GM03348 (cell line): ENCODE results near the gene GAB2.
A peak's percentile ranks its signal among the peaks of the same experiment; 100 is the strongest.

Source experiments
- DNase-seq: peaks from one replicate; pipeline ENCODE4 v3.0.0; 2012; ENCODE audit warnings: low spot score

GAB2 gene

DNA sequence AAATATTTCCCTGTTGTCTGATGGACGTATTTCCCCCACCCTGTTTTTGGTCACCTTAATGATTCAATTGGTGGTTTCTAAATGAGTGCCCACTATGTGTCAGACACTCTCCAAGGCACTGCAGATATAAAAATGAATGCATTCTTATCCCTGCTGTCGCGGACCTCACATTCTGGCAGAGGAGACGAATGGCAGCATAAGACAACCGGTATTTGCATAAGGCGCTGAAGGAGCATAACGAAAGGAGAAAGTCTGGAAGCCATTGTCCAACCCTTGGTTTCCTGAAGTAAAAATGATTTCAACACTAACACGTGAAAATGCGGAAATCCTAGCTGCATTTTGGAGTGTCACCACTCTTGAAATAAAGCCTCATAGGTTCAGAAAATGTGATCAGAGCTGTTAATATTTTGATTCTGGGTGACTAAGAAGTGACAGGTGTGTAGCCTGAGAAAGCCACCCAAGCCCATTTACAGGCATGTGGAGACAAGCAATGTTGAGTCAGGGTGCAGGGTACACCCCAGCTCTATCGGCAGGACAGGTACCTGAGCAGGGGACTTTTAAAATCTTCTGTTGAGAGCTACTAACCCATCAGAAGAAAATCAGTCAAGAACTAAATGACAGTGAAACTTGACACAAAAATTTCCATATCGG lies 10.1 kb upstream of the GAB2 start:
- no peak for DNase-seq

DNA sequence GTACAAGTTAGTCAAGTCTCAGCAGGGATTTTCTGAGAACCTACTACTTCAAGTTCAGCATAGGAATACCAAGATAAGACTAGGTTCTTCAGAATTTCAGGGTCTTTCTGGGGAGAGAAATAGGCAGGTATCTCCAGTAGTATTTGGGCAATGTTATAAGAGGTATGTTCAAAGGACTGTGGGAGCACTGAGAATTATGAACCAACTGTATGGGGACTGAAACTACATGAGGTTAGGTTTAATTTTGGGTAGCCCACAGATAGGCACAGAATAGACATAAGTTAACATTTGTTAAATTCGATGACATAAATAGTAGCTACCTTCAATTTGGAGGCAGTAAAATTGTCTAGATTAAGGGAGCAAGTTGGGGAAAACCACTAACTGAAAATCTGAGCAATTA lies 9.2 kb upstream of the GAB2 start:
- DNase-seq: no peak

DNA sequence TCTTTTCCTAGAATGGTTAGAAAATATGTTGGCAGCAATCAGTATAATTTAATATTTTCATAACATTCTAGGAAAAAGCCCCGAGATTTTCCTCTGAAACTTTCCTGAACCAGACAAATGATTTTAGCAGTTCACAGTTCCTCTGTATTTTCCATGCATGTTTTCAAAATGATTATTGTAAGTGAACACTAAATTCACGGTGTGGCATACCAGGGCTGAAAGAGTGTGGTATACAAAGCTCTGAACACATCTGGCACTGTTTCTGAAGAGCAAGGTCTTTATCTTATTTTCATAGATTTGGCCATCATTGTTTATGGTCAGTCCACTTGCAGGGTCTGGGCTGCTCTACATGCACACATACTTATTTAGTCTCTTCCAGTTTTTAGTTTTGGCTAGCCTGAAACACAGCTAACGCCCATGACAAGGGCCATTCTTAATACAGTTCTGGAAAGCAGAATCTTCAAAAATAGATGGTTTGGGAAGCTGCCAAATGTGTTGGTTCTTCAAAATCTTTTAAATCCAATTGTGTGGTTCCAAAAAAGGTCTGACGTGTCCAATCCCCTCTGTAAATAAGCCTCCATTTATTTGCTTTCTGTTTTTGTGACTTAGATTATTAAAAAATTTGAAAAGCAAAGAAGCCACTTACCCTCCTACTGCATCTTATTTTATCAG lies 7.9 kb upstream of the GAB2 start:
- DNase-seq: no peak

DNA sequence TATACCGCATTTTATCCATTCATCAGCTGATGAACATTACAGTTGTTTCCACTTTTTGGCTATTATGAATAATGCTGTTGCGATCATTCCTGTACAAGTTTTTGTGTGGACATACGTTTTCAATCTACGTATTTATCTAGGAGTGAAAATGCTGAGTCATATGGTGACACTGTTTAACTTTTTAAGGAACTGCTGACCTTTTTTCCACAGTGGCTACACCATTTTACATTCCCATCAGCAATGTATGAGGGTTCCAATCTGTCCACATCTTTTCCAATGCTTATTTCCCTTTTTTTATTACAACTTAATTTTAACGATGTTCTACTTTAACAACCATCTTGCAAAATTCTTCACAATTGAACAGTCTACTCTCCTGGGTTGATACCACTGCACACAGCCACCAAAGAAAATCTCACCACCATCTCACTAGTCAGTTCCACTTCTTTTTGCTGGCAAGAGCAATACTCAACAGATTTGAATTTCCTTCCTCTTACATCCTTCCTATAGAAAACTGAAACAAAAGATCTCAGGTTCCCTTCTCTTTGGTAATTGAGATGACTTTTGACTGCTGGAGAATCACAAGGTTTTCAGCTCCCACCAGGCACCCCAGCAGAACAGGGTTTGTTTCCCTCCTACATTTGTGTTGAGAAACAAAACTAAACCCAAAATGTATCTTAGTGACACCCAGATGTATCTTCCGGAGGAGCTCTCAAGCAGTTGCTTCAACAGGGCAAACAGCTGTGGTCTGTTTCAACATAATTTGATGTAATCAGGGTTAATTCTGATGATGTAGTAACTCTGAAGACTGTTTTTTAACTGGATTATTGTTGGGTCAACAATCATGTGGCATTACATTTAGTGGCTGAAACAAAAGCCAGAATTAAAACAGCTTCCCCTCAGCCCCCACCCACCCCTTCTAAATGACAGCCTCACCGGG lies 7.0 kb upstream of the GAB2 start:
- peak; percentile 16 for DNase-seq

DNA sequence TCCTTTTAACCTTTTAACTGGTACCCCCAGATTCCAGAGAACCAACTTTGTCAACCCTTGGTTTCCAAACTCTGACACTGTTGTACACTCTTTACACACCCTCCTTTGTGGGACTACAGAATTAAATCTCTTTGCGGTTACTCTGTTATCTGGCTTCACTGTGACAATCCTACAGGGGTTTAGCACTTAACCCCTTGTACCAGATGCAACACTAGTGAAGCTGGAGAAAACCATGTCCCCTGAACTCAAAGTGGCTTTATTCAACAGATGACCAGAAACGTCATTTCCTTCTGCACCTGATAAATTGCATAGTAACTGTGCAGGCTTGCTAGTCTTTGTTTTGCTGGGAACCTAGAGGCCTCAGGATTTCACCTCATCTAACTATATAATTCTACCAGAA lies 5.6 kb upstream of the GAB2 start:
- no peak for DNase-seq

DNA sequence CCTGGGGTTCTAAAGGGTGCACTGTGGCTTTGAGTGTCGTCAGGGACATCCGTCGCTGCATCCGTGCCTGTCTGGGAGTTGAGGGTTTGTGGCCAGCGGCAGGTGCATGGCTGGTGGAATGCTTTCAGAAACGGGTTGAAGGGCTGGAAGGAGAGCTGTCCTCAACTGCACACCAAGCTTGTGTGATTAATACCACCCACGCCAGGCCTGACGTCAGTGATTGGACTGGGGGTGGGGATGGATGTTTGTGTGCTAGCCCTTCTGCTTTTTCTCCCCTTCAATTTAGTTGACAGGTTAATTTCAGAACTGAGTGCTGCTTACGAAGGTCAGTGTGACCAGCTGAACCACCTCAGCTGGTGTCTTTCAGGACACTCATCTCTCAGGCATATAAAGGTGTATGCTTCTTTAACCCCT lies 3.2 kb upstream of the GAB2 start:
- DNase-seq: peak; percentile 46

DNA sequence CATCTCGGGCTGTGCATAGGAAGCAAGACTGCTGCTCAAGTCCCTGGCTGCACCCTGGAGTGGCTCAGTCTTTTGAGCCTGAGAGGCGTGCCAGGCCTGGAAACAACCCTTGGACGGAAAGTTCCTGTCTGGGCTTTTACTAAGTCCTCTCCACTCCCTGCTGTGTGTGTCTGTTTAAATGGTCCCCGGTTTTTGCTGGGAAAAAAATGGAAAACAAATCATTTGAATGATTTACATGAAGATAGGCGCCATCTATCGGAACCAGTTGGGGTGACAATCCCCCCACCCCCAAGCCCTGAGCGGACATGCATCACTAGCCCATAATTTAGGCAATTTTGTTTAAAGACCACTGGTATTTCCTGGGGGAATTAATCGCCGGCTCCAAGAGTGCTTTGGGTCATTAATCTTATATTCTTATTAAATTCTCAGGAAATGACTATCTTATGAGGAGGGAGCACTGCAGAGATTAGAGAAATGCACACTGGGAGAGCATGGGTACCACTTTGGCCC lies 2.7 kb upstream of the GAB2 start:
- DNase-seq: peak; percentile 80

DNA sequence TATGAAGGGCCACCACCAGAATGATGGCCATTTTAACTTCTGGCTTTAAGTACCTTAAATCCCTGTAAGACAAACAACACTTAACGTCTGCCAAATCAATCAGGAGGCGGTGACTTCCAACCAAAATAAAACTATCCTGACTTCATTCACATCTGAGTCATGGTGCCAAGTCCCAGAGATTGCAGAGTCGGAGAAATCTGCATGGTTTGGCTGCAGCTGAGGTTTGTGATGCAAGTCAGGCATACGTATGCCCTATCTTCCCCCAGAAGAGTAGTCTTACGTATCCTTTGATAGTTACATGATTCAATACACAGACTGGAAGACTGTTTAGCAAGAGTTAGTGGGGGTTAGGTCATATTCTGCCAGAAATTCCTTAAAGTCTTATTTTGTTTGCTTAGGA lies 1.7 kb upstream of the GAB2 start:
- peak; percentile 81 for DNase-seq

DNA sequence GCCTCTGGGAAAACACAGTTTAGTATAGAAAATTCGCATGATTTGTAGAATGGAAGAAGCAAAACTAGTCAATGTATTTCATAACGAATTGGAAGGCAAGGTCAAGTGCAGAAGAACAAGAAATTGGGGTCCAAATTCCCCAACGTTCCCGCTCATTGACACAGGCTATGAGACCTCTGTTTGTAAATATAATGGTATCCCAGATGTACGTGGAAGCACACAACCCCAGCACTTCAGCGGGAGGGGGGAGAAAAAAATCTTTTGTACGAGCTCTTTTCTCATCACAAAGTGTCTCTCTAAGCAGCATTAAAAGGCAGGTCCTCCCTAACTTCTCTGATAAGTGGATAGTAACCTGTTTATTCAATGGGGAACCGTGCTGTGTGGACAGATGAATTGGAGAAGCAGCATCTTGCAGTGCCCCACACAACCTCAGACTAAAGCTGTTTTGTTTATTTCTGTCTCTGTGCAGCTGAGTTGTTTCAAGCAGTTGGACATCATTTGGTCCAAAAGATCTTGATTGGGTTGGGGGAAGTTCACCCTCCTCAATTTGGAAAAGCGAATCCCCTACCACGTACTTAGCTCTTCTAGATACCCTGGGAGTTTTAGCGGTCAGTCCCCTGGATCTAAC lies 1.1 kb upstream of the GAB2 start:
- DNase-seq: no peak

DNA sequence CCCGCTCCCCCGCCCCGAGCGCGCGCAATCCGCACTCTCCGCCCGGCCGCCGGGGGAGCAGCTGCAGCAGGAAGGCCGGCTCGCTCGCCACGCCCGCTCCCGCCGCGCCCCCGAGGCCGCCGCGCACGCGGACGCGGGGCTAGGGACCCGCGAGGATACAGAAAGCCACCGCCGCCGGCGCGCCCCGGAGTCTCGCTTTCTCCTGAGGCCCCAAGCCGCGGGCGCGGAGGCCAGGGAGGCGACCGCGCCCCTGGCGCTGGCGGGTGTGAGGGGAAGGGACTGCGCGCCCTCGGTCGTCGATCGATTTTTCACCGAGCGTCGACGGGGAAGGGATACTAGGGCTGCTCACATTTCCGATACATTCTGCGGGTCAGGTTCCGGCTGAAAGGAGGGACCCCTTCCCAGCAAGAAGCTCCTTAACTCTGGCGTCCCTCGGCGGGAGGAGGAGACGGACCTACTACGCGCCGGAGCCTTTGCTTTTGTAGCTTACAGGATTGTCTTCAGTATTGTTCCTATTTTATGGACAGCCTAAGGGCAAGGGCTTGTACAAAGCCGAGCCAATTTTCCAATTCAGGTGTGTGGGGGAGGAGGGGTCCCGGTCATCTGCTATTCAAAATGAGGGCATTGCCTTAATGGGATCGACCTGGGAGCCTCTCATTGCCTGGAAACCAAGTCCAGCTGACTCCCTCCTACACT lies 416 bp upstream of the GAB2 start:
- DNase-seq: peak; percentile 96

DNA sequence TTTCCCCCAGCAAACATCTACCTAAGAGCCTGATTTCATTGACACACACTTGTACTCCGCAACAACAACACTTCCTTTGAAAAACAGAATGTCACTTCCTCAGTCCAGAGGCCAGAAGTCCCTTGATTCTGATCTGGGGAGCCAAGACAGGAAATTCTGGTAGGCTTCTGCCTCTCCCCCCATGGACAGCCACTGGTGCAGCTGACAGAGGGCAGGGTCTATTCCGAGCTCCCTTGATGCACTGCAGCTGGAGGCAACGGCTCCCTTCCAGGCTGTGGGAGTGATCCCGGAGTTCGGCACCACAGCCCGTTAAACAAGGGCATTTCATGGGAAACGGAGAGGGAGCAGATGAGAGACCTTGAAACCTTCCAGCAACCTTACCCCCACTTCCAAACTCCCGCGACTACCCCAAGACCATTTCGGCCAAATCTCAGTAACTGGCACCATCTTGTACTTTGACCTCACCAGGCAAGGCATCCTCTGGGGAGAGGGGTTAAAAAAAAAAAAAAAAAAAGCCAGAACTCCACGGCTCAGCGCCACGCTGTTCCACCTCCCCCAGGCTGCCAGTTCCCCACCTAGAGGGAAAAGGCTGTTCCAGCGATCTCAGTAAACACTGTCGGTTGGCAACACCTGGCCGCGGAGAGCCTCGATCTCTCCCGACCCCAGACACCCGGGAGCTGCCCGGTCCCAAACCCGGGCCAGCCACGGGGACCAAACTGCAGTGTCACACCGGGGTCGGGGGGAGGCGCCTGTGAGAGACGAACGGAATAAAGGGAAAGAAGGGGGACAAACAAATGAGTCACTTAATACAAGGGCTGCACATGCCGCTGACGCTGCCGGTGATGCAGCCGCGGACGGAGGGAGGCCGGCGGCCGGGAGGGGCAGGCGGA lies 1.1 kb downstream of the GAB2 start:
- DNase-seq: peak; percentile 91

DNA sequence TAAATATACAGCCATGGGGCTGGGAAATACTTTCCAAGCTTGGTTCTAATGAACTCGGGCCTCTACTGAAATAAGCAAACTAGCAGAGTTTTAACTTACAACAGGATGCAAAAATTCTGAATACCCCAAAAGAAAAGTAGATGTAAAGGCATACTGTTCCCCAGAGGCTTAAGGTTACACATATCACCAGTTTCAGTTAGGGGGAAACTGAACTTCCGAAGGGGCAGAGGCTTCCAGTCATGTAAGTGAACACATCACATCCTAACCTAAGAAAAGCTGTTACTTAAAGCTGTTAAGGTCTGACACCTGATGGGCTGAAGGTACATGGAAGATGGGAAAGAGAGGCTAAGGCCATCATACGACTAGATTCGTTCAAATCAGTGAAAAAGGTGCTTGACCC lies 2.3 kb downstream of the GAB2 start:
- no peak for DNase-seq

DNA sequence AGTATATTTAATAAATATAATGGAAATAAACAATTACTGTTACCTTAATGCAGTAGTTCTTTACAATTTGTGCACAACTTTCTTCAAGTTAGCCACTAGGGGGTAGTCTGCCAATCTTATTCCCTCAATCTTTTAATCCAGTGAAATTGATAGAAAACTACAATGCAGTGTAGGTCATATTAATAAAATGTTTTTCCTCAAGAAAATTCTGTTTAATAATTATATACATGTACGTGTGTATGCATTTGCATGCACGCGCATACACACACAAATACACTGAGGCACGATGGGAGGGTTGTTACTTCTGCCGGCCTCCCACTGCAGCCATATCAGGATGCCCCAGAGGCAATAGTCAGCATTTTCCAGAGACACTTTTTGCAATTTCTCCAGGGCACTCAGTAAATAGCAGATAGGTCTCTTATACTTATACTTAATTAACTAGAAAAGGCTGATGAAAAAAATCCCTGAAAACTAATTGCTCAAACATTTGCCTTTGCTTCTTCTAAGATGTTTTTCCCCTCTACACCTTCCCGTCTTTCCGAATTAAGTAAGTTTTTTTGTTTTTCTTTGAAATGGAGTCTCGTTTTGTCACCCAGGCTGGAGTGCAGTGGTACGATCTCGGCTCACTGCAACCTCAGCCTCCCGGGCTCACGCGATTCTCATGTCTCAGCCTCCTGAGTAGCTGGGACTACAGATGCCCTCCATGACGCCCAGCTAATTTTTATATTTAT lies 3.1 kb downstream of the GAB2 start:
- peak; percentile 58 for DNase-seq

DNA sequence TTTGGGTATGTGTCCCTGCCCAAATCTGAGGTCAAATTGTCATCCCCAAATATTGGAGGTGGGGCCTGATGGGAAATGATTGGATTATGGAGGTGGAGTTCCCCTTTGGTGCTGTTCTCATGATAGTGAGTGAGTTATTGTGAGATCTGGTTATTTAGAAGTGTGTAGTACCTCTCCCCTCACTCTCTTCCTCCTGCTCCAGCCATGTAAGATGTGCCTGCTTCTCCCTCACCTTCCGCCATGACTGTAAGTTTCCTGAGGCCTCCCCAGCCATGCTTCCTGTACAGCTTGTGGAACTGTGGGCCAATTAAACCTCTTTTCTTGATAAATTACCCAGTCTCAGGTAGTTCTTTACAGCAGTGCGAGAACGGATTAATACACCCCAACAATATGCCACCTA lies 9.0 kb downstream of the GAB2 start:
- no peak for DNase-seq

DNA sequence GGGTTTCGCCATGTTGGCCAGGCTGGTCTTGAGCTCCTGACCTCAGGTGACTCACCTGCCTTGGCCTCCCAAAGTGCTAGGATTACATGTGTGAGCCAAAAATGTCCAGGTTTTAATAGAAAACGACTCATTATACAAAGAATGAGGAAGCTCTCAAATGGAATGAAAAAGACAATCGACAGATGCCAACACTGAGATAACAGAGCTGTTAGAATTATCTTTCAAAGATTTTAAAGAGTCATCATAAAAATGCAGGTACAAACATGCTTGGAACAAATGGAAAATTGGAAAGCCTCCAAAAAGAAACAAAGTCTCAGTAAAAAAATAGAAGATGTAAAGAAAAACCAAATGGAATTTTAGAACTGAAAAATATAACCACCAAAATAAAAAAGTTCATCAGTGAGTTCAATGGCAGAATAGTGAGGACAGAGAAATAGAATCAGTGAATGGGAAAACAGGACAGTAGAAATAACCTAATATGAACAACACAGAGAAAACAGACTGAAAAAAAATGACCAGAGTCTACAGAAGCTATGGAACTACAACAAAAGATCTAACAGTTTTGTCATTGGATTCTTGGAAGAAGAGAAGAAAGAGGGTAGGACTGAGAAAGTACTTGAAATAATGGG lies 10.9 kb downstream of the GAB2 start:
- DNase-seq: no peak

DNA sequence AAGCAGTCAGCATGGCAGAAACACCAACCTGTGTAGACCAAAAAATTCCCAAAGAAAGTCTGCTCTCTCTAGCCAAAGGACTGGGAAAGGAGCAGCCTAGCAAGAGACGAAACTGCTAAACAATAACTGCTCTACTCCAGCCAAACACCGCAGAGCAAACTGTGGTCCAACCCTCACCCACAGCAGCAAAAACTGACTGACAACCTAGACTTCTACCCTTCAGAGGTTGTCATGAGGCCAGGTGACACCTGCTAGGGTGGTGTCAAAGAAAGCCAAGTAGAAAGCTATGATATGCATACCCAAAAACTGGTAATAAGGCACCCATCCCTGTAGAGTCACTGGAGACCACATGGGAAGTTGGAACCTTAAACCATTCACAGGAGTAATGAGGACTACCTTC lies 11.8 kb downstream of the GAB2 start:
- DNase-seq: no peak

DNA sequence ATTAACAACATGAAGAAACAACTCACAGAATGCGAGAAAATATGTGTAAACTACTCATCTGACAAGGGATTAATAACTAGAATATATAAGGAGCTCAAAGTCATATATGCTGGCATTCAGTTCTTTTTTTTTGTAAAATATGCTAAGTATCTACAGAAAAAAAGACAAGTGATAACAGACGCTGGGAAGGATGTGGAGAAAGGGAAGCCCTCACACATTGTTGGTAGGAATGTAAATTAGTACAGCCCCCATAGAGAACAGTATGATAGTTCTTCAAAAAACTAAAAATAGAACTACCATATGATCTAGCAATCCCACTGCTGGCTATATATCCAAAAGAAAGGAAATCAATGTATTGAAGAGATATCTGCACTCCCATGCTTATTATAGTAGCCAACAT lies 13.8 kb downstream of the GAB2 start:
- DNase-seq: no peak

DNA sequence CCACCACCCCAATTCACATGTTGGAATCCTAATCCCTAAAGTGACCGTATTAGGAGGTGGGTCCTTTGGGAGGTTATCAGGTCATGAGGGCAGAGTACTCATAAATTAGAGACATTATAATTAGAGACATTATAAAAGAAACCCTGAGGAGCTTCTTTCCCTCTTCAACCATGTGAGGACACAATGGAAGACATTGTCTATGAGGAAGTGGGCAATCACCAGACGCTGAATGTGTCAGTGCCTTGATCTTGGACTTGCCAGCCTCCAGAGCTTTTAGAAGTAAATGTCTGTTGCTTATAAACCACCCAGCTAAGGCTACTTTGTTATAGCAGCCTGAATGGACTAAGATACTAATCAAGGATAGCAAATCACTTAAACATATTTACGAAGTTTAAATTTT lies 14.8 kb downstream of the GAB2 start:
- DNase-seq: no peak

DNA sequence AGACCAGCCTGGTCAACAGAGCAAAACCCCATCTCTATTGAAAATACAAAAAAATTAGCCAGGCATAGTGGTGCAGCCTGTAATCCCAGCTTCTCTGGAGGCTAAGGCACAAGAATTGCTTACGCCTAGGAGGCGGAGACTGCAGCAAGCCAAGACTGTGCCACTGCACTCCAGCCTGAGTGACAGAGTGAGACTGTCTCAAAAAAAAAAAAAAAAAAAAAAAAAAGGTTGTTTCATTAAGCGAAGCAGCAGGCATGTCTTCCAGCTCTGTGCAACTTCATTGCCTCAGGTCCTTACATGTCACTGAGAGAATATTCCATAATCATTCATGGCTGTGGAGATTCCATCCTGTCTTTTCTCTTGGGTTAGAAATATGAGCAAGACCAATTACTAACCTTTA lies 16.9 kb downstream of the GAB2 start:
- DNase-seq: no peak

DNA sequence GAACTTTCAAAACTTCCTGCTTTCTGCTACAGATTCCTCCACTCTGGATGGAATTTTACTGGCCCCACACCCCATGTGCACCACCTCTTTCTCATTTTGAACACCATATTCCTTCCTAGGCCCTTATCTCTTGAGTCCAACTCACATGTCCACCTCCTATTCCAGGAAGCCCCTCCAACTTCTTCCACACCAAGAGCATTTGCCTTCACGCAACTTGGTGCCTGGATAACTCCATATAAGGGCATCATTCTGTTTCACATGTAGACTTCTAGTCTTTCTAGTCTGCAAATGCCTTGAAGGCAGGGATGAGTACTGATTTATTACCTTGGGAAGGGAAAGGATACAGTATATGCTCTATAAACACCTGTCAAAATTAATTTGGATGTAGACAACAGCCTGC lies 17.5 kb downstream of the GAB2 start:
- DNase-seq: no peak
